GM10266 (cell line): ENCODE data around the gene VWA3B.

Source experiments
- DNase-seq: peaks from one replicate; pipeline ENCODE4 v3.0.0; 2012; ENCODE audit errors: extremely low spot score
- TF ChIP-seq, protein P1 (sequence below): IDR thresholded peaks from 2 replicates; pipeline ENCODE4 v1.5.1; 2012; ENCODE audit warnings: mild to moderate bottlenecking, low read depth; ENCODE audit not compliant: control insufficient read depth, insufficient read depth; ENCODE audit errors: missing control alignments

Gene VWA3B, protein sequence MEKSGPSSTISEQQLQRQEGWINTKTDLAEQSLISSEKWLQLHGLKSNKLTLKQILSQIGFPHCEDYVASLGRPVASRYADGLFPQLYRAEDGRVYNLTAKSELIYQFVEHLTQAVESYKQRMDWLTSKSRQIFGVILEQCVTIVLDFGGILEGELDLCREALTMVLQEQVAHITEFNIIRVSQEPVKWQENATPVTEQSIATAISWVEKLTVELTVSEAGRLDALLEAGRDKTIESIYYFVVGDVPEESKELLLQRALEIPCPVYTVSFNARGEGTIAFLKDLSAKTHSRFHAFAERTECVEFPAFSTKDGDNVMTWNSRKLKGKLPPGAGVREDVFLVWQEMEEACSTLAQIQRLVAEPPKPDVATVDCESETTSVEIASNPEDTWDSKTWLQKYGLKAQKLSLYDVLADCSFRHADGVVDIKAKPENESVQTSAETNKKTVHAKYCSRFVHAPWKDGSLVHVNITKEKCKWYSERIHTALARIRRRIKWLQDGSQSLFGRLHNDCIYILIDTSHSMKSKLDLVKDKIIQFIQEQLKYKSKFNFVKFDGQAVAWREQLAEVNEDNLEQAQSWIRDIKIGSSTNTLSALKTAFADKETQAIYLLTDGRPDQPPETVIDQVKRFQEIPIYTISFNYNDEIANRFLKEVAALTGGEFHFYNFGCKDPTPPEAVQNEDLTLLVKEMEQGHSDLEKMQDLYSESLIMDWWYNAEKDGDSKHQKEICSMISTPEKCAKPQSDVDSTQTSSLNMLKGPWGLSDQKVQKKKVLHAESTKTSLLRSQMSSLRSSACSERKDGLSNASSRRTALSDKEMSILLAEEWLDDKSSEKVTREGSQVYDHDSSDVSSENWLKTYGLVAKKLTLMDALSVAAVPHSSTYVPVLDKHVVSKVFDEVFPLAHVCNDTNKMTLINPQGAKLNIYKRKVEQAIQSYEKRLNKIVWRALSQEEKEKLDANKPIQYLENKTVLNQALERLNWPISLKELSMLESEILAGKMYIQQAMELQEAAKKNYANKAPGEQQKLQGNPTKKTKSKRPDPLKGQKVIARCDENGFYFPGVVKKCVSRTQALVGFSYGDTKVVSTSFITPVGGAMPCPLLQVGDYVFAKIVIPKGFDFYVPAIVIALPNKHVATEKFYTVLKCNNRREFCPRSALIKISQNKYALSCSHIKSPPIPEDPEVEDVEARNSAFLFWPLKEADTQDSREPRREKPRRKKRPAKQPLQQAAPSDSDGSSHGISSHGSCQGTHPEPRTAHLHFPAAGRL (N-terminal part only)

DNA sequence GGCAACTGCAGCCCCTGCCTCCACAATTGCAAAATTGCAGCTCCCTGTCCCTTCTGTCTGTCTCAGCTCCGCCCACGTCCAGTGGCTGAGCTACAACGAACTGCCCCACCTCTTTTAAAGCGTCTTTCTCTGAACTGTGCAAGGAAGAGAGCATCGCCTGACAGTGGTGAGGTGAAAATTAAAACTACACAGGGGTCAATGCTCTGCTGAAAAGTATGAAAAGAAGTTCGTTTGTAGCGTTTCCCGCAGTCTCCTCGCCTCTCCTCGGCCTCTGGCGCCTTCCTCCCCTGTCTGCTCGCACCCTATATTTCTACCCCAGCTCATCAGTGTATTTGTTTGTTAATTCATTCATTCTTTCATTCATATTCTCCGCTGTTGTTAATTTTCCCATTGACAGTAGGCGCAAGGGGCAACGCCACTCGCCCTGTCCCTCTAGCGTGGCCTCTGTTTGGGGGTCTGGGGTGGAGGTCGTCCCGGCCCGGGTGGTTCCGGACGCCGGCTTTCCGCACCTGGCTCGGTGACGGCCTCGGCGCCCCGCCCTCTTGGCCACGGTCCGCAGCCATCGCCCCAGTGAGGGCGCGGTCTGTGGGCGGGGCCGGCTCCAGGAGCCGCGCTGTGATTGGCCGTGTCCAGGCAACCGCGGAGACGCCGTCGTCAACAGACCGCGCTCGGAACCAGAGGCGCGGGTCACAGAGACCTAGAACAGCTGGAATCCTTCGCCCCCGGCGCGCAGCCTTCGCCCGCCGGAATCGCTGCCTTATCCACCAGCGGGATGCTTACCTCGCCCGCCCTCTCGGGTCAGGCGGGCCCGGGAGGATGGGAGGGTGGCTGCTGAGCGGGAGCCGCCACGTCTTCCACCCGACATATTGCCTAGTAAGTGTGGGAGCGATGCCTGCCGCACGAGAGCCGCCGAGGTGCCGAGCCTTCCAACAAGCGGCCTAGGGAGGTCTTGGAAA, at the start of gene VWA3B:
Gene VWA3B, plus strand, starts transcription at position 677 of the 956 bp plus-strand sequence. CDS start 5,926 bp downstream, outside the sequence.
- peak; percentile 77 for DNase-seq
- TF ChIP-seq, protein P1, sequence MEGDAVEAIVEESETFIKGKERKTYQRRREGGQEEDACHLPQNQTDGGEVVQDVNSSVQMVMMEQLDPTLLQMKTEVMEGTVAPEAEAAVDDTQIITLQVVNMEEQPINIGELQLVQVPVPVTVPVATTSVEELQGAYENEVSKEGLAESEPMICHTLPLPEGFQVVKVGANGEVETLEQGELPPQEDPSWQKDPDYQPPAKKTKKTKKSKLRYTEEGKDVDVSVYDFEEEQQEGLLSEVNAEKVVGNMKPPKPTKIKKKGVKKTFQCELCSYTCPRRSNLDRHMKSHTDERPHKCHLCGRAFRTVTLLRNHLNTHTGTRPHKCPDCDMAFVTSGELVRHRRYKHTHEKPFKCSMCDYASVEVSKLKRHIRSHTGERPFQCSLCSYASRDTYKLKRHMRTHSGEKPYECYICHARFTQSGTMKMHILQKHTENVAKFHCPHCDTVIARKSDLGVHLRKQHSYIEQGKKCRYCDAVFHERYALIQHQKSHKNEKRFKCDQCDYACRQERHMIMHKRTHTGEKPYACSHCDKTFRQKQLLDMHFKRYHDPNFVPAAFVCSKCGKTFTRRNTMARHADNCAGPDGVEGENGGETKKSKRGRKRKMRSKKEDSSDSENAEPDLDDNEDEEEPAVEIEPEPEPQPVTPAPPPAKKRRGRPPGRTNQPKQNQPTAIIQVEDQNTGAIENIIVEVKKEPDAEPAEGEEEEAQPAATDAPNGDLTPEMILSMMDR, result no peak

DNA sequence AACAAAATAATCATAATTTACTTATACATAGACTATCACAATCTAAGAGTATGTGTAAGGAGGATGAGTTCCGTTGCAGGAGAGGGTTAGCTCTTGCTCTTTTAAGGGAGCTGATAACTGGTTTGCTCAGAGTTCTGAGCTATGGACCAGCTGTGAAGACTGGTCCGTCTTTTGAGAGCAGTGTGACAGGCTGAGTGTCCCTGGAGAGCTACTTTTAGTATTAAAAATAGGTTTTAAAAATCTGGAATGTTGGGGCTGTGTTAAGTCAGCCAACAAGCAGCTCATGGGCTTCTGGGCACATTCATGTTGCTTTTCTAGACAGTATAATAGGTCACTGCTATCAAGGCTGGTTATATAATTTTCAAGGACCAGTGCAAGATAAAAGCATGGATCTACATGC, 49.8 kb upstream of the VWA3B start:
- TF ChIP-seq, protein P1, result no peak
- no peak for DNase-seq

DNA sequence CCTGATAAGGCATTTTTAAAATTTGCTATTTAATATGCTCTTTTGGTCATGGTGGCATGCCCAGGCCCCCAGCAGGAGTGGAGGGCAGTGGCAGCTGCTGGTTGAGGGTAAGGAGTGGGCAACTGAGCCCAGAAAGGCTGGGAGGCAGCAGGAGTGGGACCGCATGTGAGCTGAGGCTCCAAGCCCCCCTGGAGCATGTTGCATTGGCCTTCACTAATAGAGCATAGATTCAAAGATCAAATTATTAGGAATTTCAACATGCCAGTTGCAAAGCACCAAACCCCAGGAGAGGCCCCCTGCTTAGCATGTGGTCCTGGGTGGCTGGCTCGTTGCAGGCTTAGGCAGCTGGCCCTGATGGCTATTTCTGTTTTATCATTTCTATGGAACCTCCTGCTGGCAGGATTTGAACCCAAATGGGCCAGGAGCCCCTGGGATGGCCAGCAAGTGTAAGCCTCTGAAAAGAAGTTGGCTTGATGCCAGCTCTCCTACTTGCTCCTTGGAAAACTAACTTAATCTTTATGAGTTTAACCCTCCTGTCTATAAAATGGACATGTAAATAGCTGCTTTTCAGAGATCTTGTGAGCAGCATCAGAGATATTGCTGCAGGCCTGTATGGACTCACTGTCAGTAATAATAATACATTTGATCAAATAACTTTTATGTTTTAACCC, 49.2 kb upstream of the VWA3B start:
- TF ChIP-seq, protein P1, result no peak
- no peak for DNase-seq

DNA sequence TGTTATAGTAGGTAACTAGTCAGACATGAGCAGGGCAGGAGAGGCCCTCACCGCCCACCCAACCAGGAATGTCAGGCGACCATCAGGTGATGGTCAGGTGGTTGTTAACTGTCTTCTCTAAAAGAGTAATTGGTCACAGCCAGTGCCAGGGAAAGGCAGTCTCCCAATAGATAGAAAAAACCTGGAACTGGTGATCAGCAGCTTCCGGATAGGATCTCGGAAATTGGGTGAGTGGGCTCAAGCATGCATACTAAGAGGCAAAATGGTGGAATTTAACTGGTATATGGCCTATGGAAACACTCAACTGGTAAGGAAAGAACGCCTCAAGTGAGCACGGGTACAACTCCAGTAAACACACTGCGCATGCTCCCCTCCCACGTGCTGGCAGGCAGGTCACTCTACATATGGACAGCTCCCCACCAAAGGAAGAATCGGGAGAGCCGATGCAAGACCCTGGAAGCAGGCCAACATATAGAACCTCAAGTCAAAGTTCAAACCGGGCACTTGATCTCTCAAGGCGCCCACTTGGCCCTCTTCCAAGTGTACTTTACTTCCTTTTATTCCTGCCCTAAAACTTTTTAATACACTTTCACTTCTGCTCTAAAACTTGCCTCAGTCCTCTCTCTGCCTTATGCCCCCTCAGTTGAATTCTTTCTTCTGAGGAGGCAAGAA, 47.7 kb upstream of the VWA3B start:
- DNase-seq, result no peak
- TF ChIP-seq, protein P1, result no peak

DNA sequence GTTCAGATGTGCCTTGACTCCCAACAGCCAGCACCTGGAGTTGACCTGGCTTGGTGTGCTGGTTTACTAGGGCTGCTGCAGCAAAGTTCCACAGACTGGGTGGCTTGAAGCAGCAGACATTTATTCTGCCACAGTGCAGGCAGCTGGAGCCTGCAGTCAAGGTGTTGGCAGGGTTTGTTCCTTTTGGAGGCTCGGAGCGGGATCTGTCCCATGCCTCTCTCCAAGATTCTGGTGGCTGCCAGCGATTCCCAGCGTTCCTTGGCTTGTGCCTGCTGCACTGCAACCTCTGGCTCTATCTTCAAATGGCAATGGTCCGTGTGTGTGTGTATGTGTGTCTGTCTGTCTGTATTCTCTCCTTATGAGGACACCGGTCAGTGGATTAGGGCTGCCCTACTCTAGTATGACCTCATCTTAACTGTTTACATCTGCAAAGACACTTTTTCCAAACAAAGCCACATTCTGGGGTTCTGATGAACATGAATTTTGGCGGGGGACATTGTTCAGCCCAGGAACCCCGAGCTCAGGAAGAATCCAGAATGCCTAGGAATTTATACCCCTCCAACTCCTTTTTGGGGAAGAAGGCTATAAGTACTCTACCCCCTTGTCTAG, 46.5 kb upstream of the VWA3B start:
- no peak for DNase-seq
- TF ChIP-seq, protein P1, result no peak
